ENCODE measurements around the gene ACAT2.
A peak's percentile ranks its signal among the peaks of the same experiment; 100 is the strongest.
"Not testable (repeated sequence)": the region's sequence is repeated elsewhere in the genome, so short reads cannot be mapped to it uniquely, and the experiment has no call there.

The ACAT2 gene

GRCh38 chr6:159761873-159762680 is at the start of gene ACAT2:
Gene ACAT2 (plus strand): TSS chr6:159762045. CDS start chr6:159762088, 43 bp downstream.
- peak; percentile 85 to 88 for DNase-seq

- DNase-seq, result not testable (repeated sequence)
These were observed 49.5 kb upstream of the ACAT2 start for GRCh38 chr6:159712389-159712788.

GRCh38 chr6:159713984-159714383 is 47.9 kb upstream of the ACAT2 start:
- DNase-seq, result no peak

- DNase-seq, result no peak
These were observed 47.4 kb upstream of the ACAT2 start for GRCh38 chr6:159714404-159714803.

- no peak for DNase-seq
These were observed 46.7 kb upstream of the ACAT2 start for GRCh38 chr6:159715166-159715565.

GRCh38 chr6:159715605-159716004 is 46.2 kb upstream of the ACAT2 start:
- no peak for DNase-seq

GRCh38 chr6:159716247-159717096 is 45.4 kb upstream of the ACAT2 start:
- DNase-seq, result peak; percentile 52 to 61

- no peak for DNase-seq
These were observed 43.2 kb upstream of the ACAT2 start for GRCh38 chr6:159718634-159719033.

- DNase-seq, result no peak
These were observed 42.6 kb upstream of the ACAT2 start for GRCh38 chr6:159719287-159719686.

GRCh38 chr6:159720708-159721107 is 41.1 kb upstream of the ACAT2 start:
- no peak for DNase-seq

GRCh38 chr6:159721981-159722380 is 39.9 kb upstream of the ACAT2 start:
- DNase-seq, result not testable (repeated sequence)

- no peak for DNase-seq
These were observed 39.2 kb upstream of the ACAT2 start for GRCh38 chr6:159722655-159723054.

- no peak for DNase-seq
These were observed 38.6 kb upstream of the ACAT2 start for GRCh38 chr6:159723259-159723658.

GRCh38 chr6:159724778-159725177 is 37.1 kb upstream of the ACAT2 start:
- no peak for DNase-seq

- DNase-seq, result not testable (repeated sequence)
These were observed 36.6 kb upstream of the ACAT2 start for GRCh38 chr6:159725208-159725607.

GRCh38 chr6:159726255-159726917 is 35.5 kb upstream of the ACAT2 start:
- peak in 1 of 2 donors; percentile 34 for DNase-seq

GRCh38 chr6:159726918-159727716 is 34.7 kb upstream of the ACAT2 start, which contains the start of gene WTAP:
Gene WTAP (plus strand): TSS chr6:159727506. CDS start chr6:159736266, 8,760 bp downstream.
- peak; percentile 90 to 98 for DNase-seq

GRCh38 chr6:159727717-159728445 is 34.0 kb upstream of the ACAT2 start:
- DNase-seq, result no peak

- no peak for DNase-seq
These were observed 33.3 kb upstream of the ACAT2 start for GRCh38 chr6:159728531-159728964.

GRCh38 chr6:159729598-159730331 is 32.1 kb upstream of the ACAT2 start:
- DNase-seq, result no peak

- DNase-seq, result no peak
These were observed 31.5 kb upstream of the ACAT2 start for GRCh38 chr6:159730332-159730676.

Measured in bone marrow (tissue), 2 donors.